Ascending aorta (tissue), 2 donors: ENCODE measurements around the gene USF3. TPM values are rescaled to one million over a fixed set of nuclear protein-coding genes. Genes with fewer than 3 reads are reported as not detected.

Experiments
- DNase-seq, 2 donors: peaks; one replicate each; pipeline ENCODE4 v3.0.0-alpha.2; 2019; ENCODE audit warnings: low spot score in 2 of 2
- H3K27ac ChIP-seq, 2 donors: fragments of 200-600 bp; sonication (generic); one replicate each; pipeline ENCODE4 v1.5.1; 2016 to 2017; ENCODE audit warnings: mild to moderate bottlenecking in 1 of 2
- H3K27me3 ChIP-seq: fragments of 200-600 bp; sonication (generic); one replicate; pipeline ENCODE4 v1.5.1; 2017
- H3K36me3 ChIP-seq, 2 donors: fragments of 200-600 bp; sonication (generic); one replicate each; pipeline ENCODE4 v1.5.1; 2016
- H3K4me1 ChIP-seq, 2 donors: fragments of 200-600 bp; sonication (generic); one replicate each; pipeline ENCODE4 v1.5.1; 2016 to 2017; ENCODE audit warnings: mild to moderate bottlenecking in 1 of 2
- H3K4me3 ChIP-seq, 2 donors: fragments of 200-600 bp; sonication (generic); one replicate each; pipeline ENCODE4 v1.5.1; 2016 to 2017; ENCODE audit warnings: mild to moderate bottlenecking in 1 of 2
- H3K9me3 ChIP-seq, 2 donors: fragments of 200-600 bp; sonication (generic); one replicate each; pipeline ENCODE4 v1.5.1; 2016
- intact Hi-C: fragments of 100-400 bp; cut with DNase I; formaldehyde crosslinking; loops from one replicate; pipeline ENCODE4 v1.15.1; 2023
- total RNA-seq: library from RNA; depleted of rRNA; stranded (reverse); fragments of >200 nt; gene quantifications from one replicate; pipeline ENCODE4 v1.1.0, GENCODE V29; 2016
- TF ChIP-seq, protein P1 (sequence below), 3 experiments: fragments of 200-600 bp in 2 of 3; fragments of 450-650 bp in 1 of 3; sonication (generic) in 2 of 3; IDR thresholded peaks; one replicate each; pipeline ENCODE4 v1.5.1; 2016 to 2019; ENCODE audit warnings: antibody characterized with exemption in 3 of 3, mild to moderate bottlenecking in 1 of 3, moderate library complexity in 1 of 3

USF3 gene
- total RNA-seq, 1 donor from 2014 or later: 16.1 TPM

GRCh38 chr3:113614402-113614801 is 82.0 kb downstream of the USF3 start:
- H3K36me3 ChIP-seq: no peaks in the 10 kb centered on the region
- H3K27me3 ChIP-seq: no peaks in the 10 kb centered on the region
- H3K27ac ChIP-seq: no peak overlapping the region
- H3K4me3 ChIP-seq: no peak overlapping the region
- DNase-seq: peak in 1 of 2 donors; percentile 13
- intact Hi-C loops: no loop called here
- H3K4me1 ChIP-seq: no peaks in the 10 kb centered on the region
- no peaks in the 10 kb centered on the region for H3K9me3 ChIP-seq
- TF ChIP-seq, protein P1, sequence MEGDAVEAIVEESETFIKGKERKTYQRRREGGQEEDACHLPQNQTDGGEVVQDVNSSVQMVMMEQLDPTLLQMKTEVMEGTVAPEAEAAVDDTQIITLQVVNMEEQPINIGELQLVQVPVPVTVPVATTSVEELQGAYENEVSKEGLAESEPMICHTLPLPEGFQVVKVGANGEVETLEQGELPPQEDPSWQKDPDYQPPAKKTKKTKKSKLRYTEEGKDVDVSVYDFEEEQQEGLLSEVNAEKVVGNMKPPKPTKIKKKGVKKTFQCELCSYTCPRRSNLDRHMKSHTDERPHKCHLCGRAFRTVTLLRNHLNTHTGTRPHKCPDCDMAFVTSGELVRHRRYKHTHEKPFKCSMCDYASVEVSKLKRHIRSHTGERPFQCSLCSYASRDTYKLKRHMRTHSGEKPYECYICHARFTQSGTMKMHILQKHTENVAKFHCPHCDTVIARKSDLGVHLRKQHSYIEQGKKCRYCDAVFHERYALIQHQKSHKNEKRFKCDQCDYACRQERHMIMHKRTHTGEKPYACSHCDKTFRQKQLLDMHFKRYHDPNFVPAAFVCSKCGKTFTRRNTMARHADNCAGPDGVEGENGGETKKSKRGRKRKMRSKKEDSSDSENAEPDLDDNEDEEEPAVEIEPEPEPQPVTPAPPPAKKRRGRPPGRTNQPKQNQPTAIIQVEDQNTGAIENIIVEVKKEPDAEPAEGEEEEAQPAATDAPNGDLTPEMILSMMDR (IDR thresholded peaks at IDR 0.05): no peak

GRCh38 chr3:113607219-113607596 is 89.2 kb downstream of the USF3 start:
- TF ChIP-seq, protein P1 (IDR thresholded peaks at IDR 0.05): no peak
- Histone ChIP-seq H3K4me1 (no peaks in the 10 kb centered on the region), H3K4me3 (no peak overlapping the region), H3K9me3 (no peaks in the 10 kb centered on the region), H3K27ac (no peak overlapping the region), H3K27me3 (no peaks in the 10 kb centered on the region), H3K36me3 (no peaks in the 10 kb centered on the region)
- intact Hi-C loops: no loop called here
- DNase-seq: no peak

- intact Hi-C loops: no loop called here
- TF ChIP-seq, protein P1 (IDR thresholded peaks at IDR 0.05): no peak
Measured at GRCh38 chr3:113606539-113607218, 89.8 kb downstream of the USF3 start.

GRCh38 chr3:113602836-113603235 is 93.6 kb downstream of the USF3 start:
- H3K9me3 ChIP-seq: no peaks in the 10 kb centered on the region
- H3K4me1 ChIP-seq: no peaks in the 10 kb centered on the region
- H3K27ac ChIP-seq: no peak overlapping the region
- H3K27me3 ChIP-seq: no peaks in the 10 kb centered on the region
- no peak overlapping the region for H3K4me3 ChIP-seq
- intact Hi-C loops: no loop called here
- no peak for DNase-seq
- no peaks in the 10 kb centered on the region for H3K36me3 ChIP-seq
- TF ChIP-seq, protein P1 (IDR thresholded peaks at IDR 0.05): no peak

More at GRCh38 chr3:113606539-113607218, 89.8 kb downstream of the USF3 start:
- DNase-seq: no peak
- Histone ChIP-seq H3K4me3 (no peak overlapping the region), H3K9me3 (no peaks in the 10 kb centered on the region), H3K36me3 (no peaks in the 10 kb centered on the region), H3K27me3 (no peaks in the 10 kb centered on the region), H3K27ac (no peak overlapping the region), H3K4me1 (no peaks in the 10 kb centered on the region)

DNA sequence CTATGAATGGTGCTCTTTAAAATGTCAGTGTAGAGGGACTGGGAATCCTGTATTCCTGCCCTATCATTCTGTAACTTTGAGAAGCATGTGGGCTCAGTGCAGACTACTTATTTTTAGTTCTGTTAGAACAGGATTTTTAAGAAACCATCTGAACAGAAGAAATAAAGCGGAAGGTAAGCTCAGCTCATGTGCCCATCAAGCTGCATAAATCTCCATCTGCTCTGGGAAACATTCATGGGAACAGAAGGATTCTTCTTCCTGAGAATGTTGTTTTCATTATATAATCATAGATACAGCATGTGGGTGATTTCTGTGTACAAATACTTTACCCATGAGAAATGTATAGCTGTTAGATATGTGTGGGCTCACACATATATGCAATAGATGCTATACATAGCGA is 94.2 kb downstream of the USF3 start:
- DNase-seq: no peak
- intact Hi-C loops: no loop called here
- Histone ChIP-seq H3K27me3 (no peaks in the 10 kb centered on the region), H3K4me1 (no peaks in the 10 kb centered on the region), H3K9me3 (no peaks in the 10 kb centered on the region), H3K36me3 (no peaks in the 10 kb centered on the region), H3K27ac (no peak overlapping the region), H3K4me3 (no peak overlapping the region)
- TF ChIP-seq, protein P1 (IDR thresholded peaks at IDR 0.05): no peak

GRCh38 chr3:113601240-113601639 is 95.2 kb downstream of the USF3 start:
- H3K27me3 ChIP-seq: no peaks in the 10 kb centered on the region
- no peak for DNase-seq
- no peaks in the 10 kb centered on the region for H3K4me1 ChIP-seq
- intact Hi-C loops: no loop called here
- no peaks in the 10 kb centered on the region for H3K36me3 ChIP-seq
- TF ChIP-seq, protein P1 (IDR thresholded peaks at IDR 0.05): no peak
- H3K27ac ChIP-seq: no peak overlapping the region
- no peaks in the 10 kb centered on the region for H3K9me3 ChIP-seq
- H3K4me3 ChIP-seq: no peak overlapping the region
